Calu3 (cell line): ENCODE data around the gene HMCN2. TPM values are rescaled to one million over a fixed set of nuclear protein-coding genes. Genes with fewer than 3 reads are reported as not detected.
A peak's percentile ranks its signal among the peaks of the same experiment; 100 is the strongest.

ENCODE experiments used
- BruUV-seq: library from RNA; stranded (reverse); fragments of 400-500 nt; replicated peaks from 2 replicates; lab custom pipeline; 2021; lab: Mats Ljungman, UMichigan
- CTCF ChIA-PET: fragments of 300-600 bp; sonication (Branson Sonifier 250); formaldehyde crosslinking; loops from one replicate; lab custom pipeline; 2022; ENCODE audit warnings: antibody characterized with exemption; lab: Charles Lee
- DNase-seq: peaks from one replicate; pipeline ENCODE4 v3.0.0; 2022
- H3K27ac Mint-ChIP-seq: one replicate; pipeline ENCODE4 v1.8.0; 2022; ENCODE audit warnings: mixed read lengths; ENCODE audit not compliant: unreplicated experiment
- H3K27me3 Mint-ChIP-seq: one replicate; pipeline ENCODE4 v1.8.0; 2022; ENCODE audit warnings: mixed read lengths; ENCODE audit not compliant: unreplicated experiment
- H3K36me3 Mint-ChIP-seq: one replicate; pipeline ENCODE4 v1.8.0; 2022; ENCODE audit warnings: mild to moderate bottlenecking, moderate library complexity, mixed read lengths; ENCODE audit not compliant: insufficient read depth, unreplicated experiment
- H3K4me1 Mint-ChIP-seq: one replicate; pipeline ENCODE4 v1.8.0; 2022; ENCODE audit warnings: mild to moderate bottlenecking, low read depth, mixed read lengths; ENCODE audit not compliant: unreplicated experiment
- H3K4me3 Mint-ChIP-seq: one replicate; pipeline ENCODE4 v1.8.0; 2022; ENCODE audit warnings: mild to moderate bottlenecking, low read depth, moderate library complexity, mixed read lengths; ENCODE audit not compliant: unreplicated experiment
- H3K9me3 Mint-ChIP-seq: one replicate; pipeline ENCODE4 v1.8.0; 2022; ENCODE audit warnings: low read depth, mixed read lengths; ENCODE audit not compliant: unreplicated experiment
- intact Hi-C: fragments of 100-400 bp; cut with micrococcal nuclease; formaldehyde crosslinking; loops from one replicate; pipeline ENCODE4 v1.10.0; 2022; ENCODE audit not compliant: unreplicated experiment
- total RNA-seq: library from RNA; stranded (reverse); gene quantifications from 2 replicates; pipeline ENCODE4 v1.2.3, GENCODE V29; 2022
- TF ChIP-seq, protein P1 (sequence below): fragments of 200-600 bp; IDR thresholded peaks from one replicate; pipeline ENCODE4 v1.8.0; 2022; ENCODE audit warnings: antibody characterized with exemption; ENCODE audit not compliant: unreplicated experiment

Gene HMCN2
- total RNA-seq, 1 experiment from 2014 or later: not detected

- BruUV-seq: no TSS peak
- DNase-seq: no peak
- intact Hi-C loops: no loop called here
- Mint-ChIP-seq H3K27ac (no peak overlapping the region), H3K4me1 (no peaks in the 10 kb centered on the region), H3K9me3 (no peaks in the 10 kb centered on the region), H3K36me3 (no peaks in the 10 kb centered on the region), H3K4me3 (no peak overlapping the region), H3K27me3 (no peaks in the 10 kb centered on the region)
- CTCF ChIA-PET: no interaction called here
- TF ChIP-seq, protein P1, sequence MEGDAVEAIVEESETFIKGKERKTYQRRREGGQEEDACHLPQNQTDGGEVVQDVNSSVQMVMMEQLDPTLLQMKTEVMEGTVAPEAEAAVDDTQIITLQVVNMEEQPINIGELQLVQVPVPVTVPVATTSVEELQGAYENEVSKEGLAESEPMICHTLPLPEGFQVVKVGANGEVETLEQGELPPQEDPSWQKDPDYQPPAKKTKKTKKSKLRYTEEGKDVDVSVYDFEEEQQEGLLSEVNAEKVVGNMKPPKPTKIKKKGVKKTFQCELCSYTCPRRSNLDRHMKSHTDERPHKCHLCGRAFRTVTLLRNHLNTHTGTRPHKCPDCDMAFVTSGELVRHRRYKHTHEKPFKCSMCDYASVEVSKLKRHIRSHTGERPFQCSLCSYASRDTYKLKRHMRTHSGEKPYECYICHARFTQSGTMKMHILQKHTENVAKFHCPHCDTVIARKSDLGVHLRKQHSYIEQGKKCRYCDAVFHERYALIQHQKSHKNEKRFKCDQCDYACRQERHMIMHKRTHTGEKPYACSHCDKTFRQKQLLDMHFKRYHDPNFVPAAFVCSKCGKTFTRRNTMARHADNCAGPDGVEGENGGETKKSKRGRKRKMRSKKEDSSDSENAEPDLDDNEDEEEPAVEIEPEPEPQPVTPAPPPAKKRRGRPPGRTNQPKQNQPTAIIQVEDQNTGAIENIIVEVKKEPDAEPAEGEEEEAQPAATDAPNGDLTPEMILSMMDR: no peak
Measured at GRCh38 chr9:130348881-130349280, 83.3 kb downstream of the HMCN2 start.

- no peaks in the 10 kb centered on the region for H3K4me1 Mint-ChIP-seq
- intact Hi-C loops: no loop called here
- H3K36me3 Mint-ChIP-seq: no peaks in the 10 kb centered on the region
- H3K9me3 Mint-ChIP-seq: no peaks in the 10 kb centered on the region
- no TSS peak for BruUV-seq
- CTCF ChIA-PET: no interaction called here
- H3K4me3 Mint-ChIP-seq: no peak overlapping the region
- TF ChIP-seq, protein P1: no peak
- DNase-seq: no peak
- no peak overlapping the region for H3K27ac Mint-ChIP-seq
- no peaks in the 10 kb centered on the region for H3K27me3 Mint-ChIP-seq
Measured at GRCh38 chr9:130349398-130349797, 83.8 kb downstream of the HMCN2 start.

GRCh38 chr9:130351343-130351742, 85.8 kb downstream of the HMCN2 start:
- no TSS peak for BruUV-seq
- H3K27ac Mint-ChIP-seq: no peak overlapping the region
- TF ChIP-seq, protein P1: no peak
- no peaks in the 10 kb centered on the region for H3K36me3 Mint-ChIP-seq
- H3K9me3 Mint-ChIP-seq: peaks cover under 1% of the 10 kb centered on the region
- DNase-seq: no peak
- intact Hi-C loops: no loop called here
- no peaks in the 10 kb centered on the region for H3K4me1 Mint-ChIP-seq
- CTCF ChIA-PET: no interaction called here
- no peak overlapping the region for H3K4me3 Mint-ChIP-seq
- no peaks in the 10 kb centered on the region for H3K27me3 Mint-ChIP-seq

- CTCF ChIA-PET: no interaction called here
- intact Hi-C loops: no loop called here
Measured at GRCh38 chr9:130352081-130352480, 86.5 kb downstream of the HMCN2 start.

More at GRCh38 chr9:130352081-130352480, 86.5 kb downstream of the HMCN2 start:
- Mint-ChIP-seq H3K36me3 (no peaks in the 10 kb centered on the region), H3K4me1 (no peaks in the 10 kb centered on the region), H3K9me3 (peaks cover 3% of the 10 kb centered on the region), H3K27me3 (no peaks in the 10 kb centered on the region), H3K4me3 (no peak overlapping the region), H3K27ac (no peak overlapping the region)
- BruUV-seq: no TSS peak
- DNase-seq: peak; percentile 28
- TF ChIP-seq, protein P1: no peak
